HCT116 (cell line): Measurements from ENCODE around the gene RILPL2. TPM values are rescaled to one million over a fixed set of nuclear protein-coding genes. Genes with fewer than 3 reads are reported as not detected.

Experiments used
- ATAC-seq: fragments of 200-7000 bp; cut with Tn5 transposase; 2 replicates; pipeline ENCODE4 v1.9.1; 2020; ENCODE audit warnings: mild to moderate bottlenecking, moderate library complexity
- BruUV-seq: library from RNA; stranded (reverse); fragments of 400-500 nt; replicated peaks from 2 replicates; lab custom pipeline; 2021; lab: Mats Ljungman, UMichigan
- CTCF ChIA-PET: fragments of 300-600 bp; sonication (Branson Sonifier 250); formaldehyde crosslinking; loops from one replicate; lab custom pipeline; 2021; ENCODE audit warnings: antibody characterized with exemption; lab: Charles Lee
- POLR2A ChIA-PET: fragments of 300-600, 350-600 bp; sonication (Branson Sonifier 250); formaldehyde crosslinking; loops from one replicate; lab custom pipeline; 2021; ENCODE audit warnings: antibody characterized with exemption; lab: Charles Lee
- RAD21 ChIA-PET, 2 experiments: fragments of 300-600 bp; sonication (Branson Sonifier 250); formaldehyde crosslinking; loops; one replicate each; lab custom pipeline; 2023; ENCODE audit warnings: low total read pairs in 2 of 2; ENCODE audit not compliant: uncharacterized antibody in 2 of 2, unreplicated experiment in 2 of 2, low non-redundant PET in 1 of 2; lab: Charles Lee
- DNase-seq: peaks from one replicate; pipeline ENCODE4 v3.0.0-alpha.2; 2010; ENCODE audit warnings: low read depth, low spot score
- H2AFZ ChIP-seq: fragments of 200-600 bp; shearing (Covaris generic), sonication (generic); 2 replicates; pipeline ENCODE4 v1.6.1; 2017; ENCODE audit warnings: low read depth, mixed run types, mixed read lengths, antibody characterized with exemption, low read length; ENCODE audit not compliant: poor library complexity, severe bottlenecking
- H3K27ac ChIP-seq: 2 replicates; pipeline ENCODE4 v1.5.1; 2012; ENCODE audit warnings: low read depth, low read length
- H3K27me3 ChIP-seq: fragments of 200-600 bp; sonication (generic); 2 replicates; pipeline ENCODE4 v1.6.1; 2016; ENCODE audit warnings: mixed run types, low read length, mixed read lengths; ENCODE audit not compliant: insufficient read depth
- H3K36me3 ChIP-seq, 2 experiments: fragments of 200-500 bp in 1 of 2; fragments of 200-600 bp in 1 of 2; sonication (Bioruptor generic) in 1 of 2; sonication (generic) in 1 of 2; 2 replicates each; pipeline versions ENCODE4 v1.5.1 to v1.6.1; 2014 to 2016; ENCODE audit warnings: low read length in 2 of 2, inconsistent platforms in 1 of 2, mixed read lengths in 1 of 2, mixed run types in 1 of 2; ENCODE audit not compliant: insufficient read depth in 2 of 2, control insufficient read depth in 1 of 2
- H3K4me1 ChIP-seq, 2 experiments: fragments of 200-600 bp in 1 of 2; sonication (generic) in 1 of 2; 2 replicates each; pipeline versions ENCODE4 v1.5.1 to v1.6.1; 2012 to 2017; ENCODE audit warnings: low read length in 2 of 2, inconsistent platforms in 1 of 2, mild to moderate bottlenecking in 1 of 2, mixed read lengths in 1 of 2, mixed run types in 1 of 2, moderate library complexity in 1 of 2; ENCODE audit not compliant: insufficient read depth in 2 of 2, control insufficient read depth in 1 of 2
- H3K4me2 ChIP-seq: fragments of 200-600 bp; sonication (generic); 2 replicates; pipeline ENCODE4 v1.6.1; 2017; ENCODE audit warnings: mixed run types, low read length, mixed read lengths
- H3K4me3 ChIP-seq, 2 experiments: fragments of 200-600 bp in 1 of 2; sonication (generic) in 1 of 2; replicated peaks in 1 of 2; 2 replicates each; pipeline ENCODE4 v1.5.1; 2011 to 2016; ENCODE audit warnings: low read length in 2 of 2, control low read depth in 1 of 2, low read depth in 1 of 2, mild to moderate bottlenecking in 1 of 2, mixed read lengths in 1 of 2, mixed run types in 1 of 2
- H3K79me2 ChIP-seq: fragments of 200-600 bp; sonication (generic); 2 replicates; pipeline ENCODE4 v1.6.1; 2017; ENCODE audit warnings: mild to moderate bottlenecking, mixed run types, low read length, moderate library complexity, mixed read lengths; ENCODE audit not compliant: insufficient read depth
- H3K9ac ChIP-seq: fragments of 200-600 bp; sonication (generic); 2 replicates; pipeline ENCODE4 v1.6.1; 2016; ENCODE audit warnings: low read length, mixed read lengths
- H3K9me2 ChIP-seq: fragments of 200-600 bp; sonication (generic), shearing (Covaris generic); 2 replicates; pipeline ENCODE4 v1.6.1; 2017; ENCODE audit warnings: mixed run types, mild to moderate bottlenecking, moderate library complexity; ENCODE audit not compliant: insufficient read depth
- H3K9me3 ChIP-seq, 2 experiments: fragments of 200-500 bp in 1 of 2; fragments of 200-600 bp in 1 of 2; sonication (Bioruptor generic) in 1 of 2; sonication (generic) in 1 of 2; 2 replicates each; pipeline ENCODE4 v1.6.1; 2014 to 2017; ENCODE audit warnings: low read length in 2 of 2, mixed read lengths in 2 of 2, inconsistent platforms in 1 of 2, low read depth in 1 of 2, mild to moderate bottlenecking in 1 of 2, mixed run types in 1 of 2, moderate library complexity in 1 of 2; ENCODE audit not compliant: control insufficient read depth in 1 of 2, insufficient read depth in 1 of 2
- H4K20me1 ChIP-seq: fragments of 200-600 bp; sonication (generic), shearing (Covaris generic); 2 replicates; pipeline ENCODE4 v1.6.1; 2017; ENCODE audit warnings: mixed run types, mild to moderate bottlenecking, moderate library complexity; ENCODE audit not compliant: insufficient read depth
- ATF3 ChIP-seq: IDR thresholded peaks from 2 replicates; pipeline ENCODE4 v1.6.1; 2012
- CEBPB ChIP-seq: IDR thresholded peaks from 2 replicates; pipeline ENCODE4 v1.6.1; 2012; ENCODE audit warnings: low read depth
- EGR1 ChIP-seq: IDR thresholded peaks from 2 replicates; pipeline ENCODE4 v1.6.1; 2012; ENCODE audit warnings: low read depth
- ELF1 ChIP-seq: IDR thresholded peaks from 2 replicates; pipeline ENCODE4 v1.6.1; 2012; ENCODE audit warnings: low read depth, borderline replicate concordance
- POLR2AphosphoS5 ChIP-seq: IDR thresholded peaks from 2 replicates; pipeline ENCODE4 v1.6.1; 2011; ENCODE audit warnings: mild to moderate bottlenecking, low read depth, low read length, moderate library complexity
- REST ChIP-seq: IDR thresholded peaks from 2 replicates; pipeline ENCODE4 v1.6.1; 2012; ENCODE audit warnings: low read depth
- SIN3A ChIP-seq: IDR thresholded peaks from 2 replicates; pipeline ENCODE4 v1.6.1; 2012; ENCODE audit warnings: low read depth
- SP1 ChIP-seq: IDR thresholded peaks from 2 replicates; pipeline ENCODE4 v1.6.1; 2012; ENCODE audit warnings: low read depth
- YY1 ChIP-seq: IDR thresholded peaks from 2 replicates; pipeline ENCODE4 v1.6.1; 2011; ENCODE audit warnings: low read length, low read depth, moderate library complexity, mild to moderate bottlenecking; ENCODE audit not compliant: insufficient replicate concordance; ENCODE audit errors: extremely low read depth
- ZBTB33 ChIP-seq: IDR thresholded peaks from 2 replicates; pipeline ENCODE4 v1.6.1; 2011; ENCODE audit warnings: mild to moderate bottlenecking, low read length, moderate library complexity; ENCODE audit not compliant: insufficient replicate concordance; ENCODE audit errors: extremely low read depth
- ZFX ChIP-seq: fragments of 450-650 bp; IDR thresholded peaks from 2 replicates; pipeline ENCODE4 v1.6.1; 2017
- ZNF274 ChIP-seq: fragments of 200-500 bp; sonication (Bioruptor generic); IDR thresholded peaks from 2 replicates; pipeline ENCODE4 v1.6.1; 2014; ENCODE audit warnings: mild to moderate bottlenecking, low read depth, low read length, inconsistent platforms
- intact Hi-C: fragments of 100-400 bp; cut with micrococcal nuclease; formaldehyde crosslinking; loops from 2 replicates; pipeline ENCODE4 v1.10.0; 2022
- total RNA-seq: library from RNA; stranded (reverse); gene quantifications from one replicate; pipeline ENCODE4 v1.2.1, GENCODE V29; 2021; ENCODE audit not compliant: unreplicated experiment

RILPL2 gene
- total RNA-seq, 1 experiment from 2014 or later = 2.3 TPM

- no peak for DNase-seq
- CTCF ChIA-PET = interaction anchor here (0.6 kb wide), 1 partner anchor 70 kb away, joined by 3 read pairs; no protein-coding TSS in a partner anchor
- Histone ChIP-seq H3K9me3 (no peaks in the 10 kb centered on the region), H2AFZ (no peak overlapping the region), H3K79me2 (no peaks in the 10 kb centered on the region), H3K4me2 (no peak overlapping the region), H3K27ac (no peak overlapping the region), H3K4me3 (no peak overlapping the region), H3K27me3 (no peaks in the 10 kb centered on the region), H3K9ac (no peak overlapping the region), H3K36me3 (no peaks in the 10 kb centered on the region), H4K20me1 (no peaks in the 10 kb centered on the region), H3K4me1 (peaks cover 0 to 4% of the 10 kb centered on the region in 2 experiments; a peak in 1 of 4 replicates), H3K9me2 (no peaks in the 10 kb centered on the region)
- no TSS peak for BruUV-seq
- ATAC-seq = no peak
- POLR2A ChIA-PET = interaction anchor here (0.9 kb wide), 1 partner anchor 623 kb away, joined by 3 read pairs; no protein-coding TSS in a partner anchor
- RAD21 ChIA-PET = no interaction called here
- TF ChIP-seq ZFX = no peak
- TF ChIP-seq SP1 = no peak
- no peak for TF ChIP-seq REST
- no peak for TF ChIP-seq EGR1
- TF ChIP-seq ZBTB33 = no peak
- TF ChIP-seq CEBPB = no peak
- TF ChIP-seq POLR2AphosphoS5 = no peak
- no peak for TF ChIP-seq SIN3A
- no peak for TF ChIP-seq ZNF274
- no peak for TF ChIP-seq YY1
- no peak for TF ChIP-seq ATF3
- TF ChIP-seq ELF1 = no peak
- intact Hi-C loops = no loop called here
Measured at GRCh38 chr12:123450636-123451035, 14.2 kb upstream of the RILPL2 start.
